GM23338 (cell line): Measurements from ENCODE around the gene MACIR. TPM values are rescaled to one million over a fixed set of nuclear protein-coding genes. Genes with fewer than 3 reads are reported as not detected.

ENCODE experiments used
- ATAC-seq: fragments of 200-7000 bp; cut with Tn5 transposase; 3 replicates; pipeline ENCODE4 v1.9.1; 2020
- DNase-seq: peaks from one replicate; pipeline ENCODE4 v3.0.0-alpha.2; 2015; ENCODE audit warnings: low spot score
- H2AFZ ChIP-seq: fragments of 200-600 bp; sonication (generic); 2 replicates; pipeline ENCODE4 v1.8.0; 2016; ENCODE audit warnings: antibody characterized with exemption, mild to moderate bottlenecking, moderate library complexity
- H3F3A ChIP-seq: fragments of 200-600 bp; sonication (generic); replicated peaks from 2 replicates; pipeline ENCODE4 v1.8.0; 2017; ENCODE audit warnings: antibody characterized with exemption, mixed run types, low read depth
- H3K27ac ChIP-seq: fragments of 200-600 bp; sonication (generic); 2 replicates; pipeline ENCODE4 v1.6.1; 2016; ENCODE audit warnings: low read depth
- H3K27me3 ChIP-seq: fragments of 200-600 bp; sonication (generic); 2 replicates; pipeline ENCODE4 v1.8.0; 2016; ENCODE audit warnings: mild to moderate bottlenecking, mixed run types, moderate library complexity; ENCODE audit not compliant: insufficient read depth
- H3K36me3 ChIP-seq: fragments of 200-600 bp; sonication (generic); 2 replicates; pipeline ENCODE4 v1.8.0; 2016; ENCODE audit warnings: mild to moderate bottlenecking; ENCODE audit not compliant: insufficient read depth
- H3K4me1 ChIP-seq: fragments of 200-600 bp; sonication (generic); 2 replicates; pipeline ENCODE4 v1.8.0; 2016; ENCODE audit warnings: mild to moderate bottlenecking, moderate library complexity; ENCODE audit not compliant: insufficient read depth
- H3K4me2 ChIP-seq: fragments of 200-600 bp; sonication (generic); 2 replicates; pipeline ENCODE4 v1.7.1; 2017; ENCODE audit warnings: mixed run types
- H3K4me3 ChIP-seq: fragments of 200-600 bp; sonication (generic); 2 replicates; pipeline ENCODE4 v1.6.1; 2016; ENCODE audit warnings: mixed run types
- H3K79me2 ChIP-seq: fragments of 200-600 bp; sonication (generic); replicated peaks from 2 replicates; pipeline ENCODE4 v1.8.0; 2017; ENCODE audit warnings: mild to moderate bottlenecking; ENCODE audit not compliant: insufficient read depth
- H3K9me2 ChIP-seq: fragments of 200-600 bp; sonication (generic); 2 replicates; pipeline ENCODE4 v1.8.0; 2017; ENCODE audit not compliant: insufficient read depth
- H4K20me1 ChIP-seq: fragments of 200-600 bp; sonication (generic); replicated peaks from 2 replicates; pipeline ENCODE4 v1.8.0; 2017; ENCODE audit warnings: mild to moderate bottlenecking; ENCODE audit not compliant: insufficient read depth
- H3K27ac Mint-ChIP-seq: 2 replicates; pipeline ENCODE4 v1.8.0; 2020; ENCODE audit warnings: inconsistent platforms, mild to moderate bottlenecking, moderate library complexity, mixed read lengths
- H3K27me3 Mint-ChIP-seq: 3 replicates; pipeline ENCODE4 v1.8.0; 2022; ENCODE audit warnings: low read depth, mild to moderate bottlenecking, moderate library complexity, mixed read lengths, inconsistent platforms; ENCODE audit not compliant: insufficient read depth, poor library complexity
- H3K36me3 Mint-ChIP-seq: 3 replicates; pipeline ENCODE4 v1.8.0; 2021; ENCODE audit warnings: low read depth, mild to moderate bottlenecking, inconsistent platforms, moderate library complexity, mixed read lengths
- H3K4me1 Mint-ChIP-seq: 3 replicates; pipeline ENCODE4 v1.8.0; 2020; ENCODE audit warnings: mild to moderate bottlenecking, inconsistent platforms, mixed read lengths
- H3K4me3 Mint-ChIP-seq: 3 replicates; pipeline ENCODE4 v1.8.0; 2021; ENCODE audit warnings: moderate library complexity, mild to moderate bottlenecking, inconsistent platforms, mixed read lengths
- H3K9me3 Mint-ChIP-seq: 3 replicates; pipeline ENCODE4 v1.8.0; 2020; ENCODE audit warnings: moderate library complexity, mild to moderate bottlenecking, inconsistent platforms, mixed read lengths
- CTCF ChIP-seq, 2 experiments: fragments of 200-600 bp in 1 of 2; sonication (generic) in 1 of 2; conservative IDR thresholded peaks; 2 replicates each; pipeline versions ENCODE4 v1.5.1 to v1.6.1; 2016 to 2017; ENCODE audit warnings: antibody characterized with exemption in 2 of 2, low read depth in 2 of 2, mild to moderate bottlenecking in 2 of 2, moderate library complexity in 1 of 2
- EZH2 ChIP-seq: fragments of 200-600 bp; sonication (generic); IDR thresholded peaks from one replicate; pipeline ENCODE4 v1.8.0; 2017; ENCODE audit warnings: antibody characterized with exemption, mild to moderate bottlenecking, low read depth; ENCODE audit not compliant: unreplicated experiment
- EZH2phosphoT487 ChIP-seq: fragments of 200-600 bp; sonication (generic); IDR thresholded peaks from one replicate; pipeline ENCODE4 v1.8.1; 2018; ENCODE audit warnings: antibody characterized with exemption; ENCODE audit not compliant: unreplicated experiment
- NANOG ChIP-seq: IDR thresholded peaks from 2 replicates; pipeline ENCODE4 v1.6.1; 2016; ENCODE audit warnings: antibody characterized with exemption, borderline replicate concordance
- POLR2AphosphoS5 ChIP-seq: IDR thresholded peaks from 2 replicates; pipeline ENCODE4 v1.6.1; 2016; ENCODE audit warnings: antibody characterized with exemption, low read depth
- polyA plus RNA-seq: library from polyadenylated mRNA; unstranded; fragments of >200 nt; fragmentation: Nextera tagmentation; extraction: Ambion mirVana; gene quantifications from 2 replicates; pipeline ENCODE4 v1.2.1, GENCODE V29; 2016
- total RNA-seq: library from RNA; depleted of rRNA; stranded (reverse); fragments of >200 nt; shearing (Covaris generic); gene quantifications from 2 replicates; pipeline ENCODE4 v1.2.3, GENCODE V29; 2014
- TF ChIP-seq, protein P1 (sequence below): IDR thresholded peaks from one replicate; pipeline ENCODE4 v1.6.1; 2018; ENCODE audit warnings: antibody characterized with exemption; ENCODE audit not compliant: unreplicated experiment

The MACIR gene
- total and polyA plus RNA-seq, 2 experiments from 2014 or later = 11.7 to 27.6 TPM

DNA sequence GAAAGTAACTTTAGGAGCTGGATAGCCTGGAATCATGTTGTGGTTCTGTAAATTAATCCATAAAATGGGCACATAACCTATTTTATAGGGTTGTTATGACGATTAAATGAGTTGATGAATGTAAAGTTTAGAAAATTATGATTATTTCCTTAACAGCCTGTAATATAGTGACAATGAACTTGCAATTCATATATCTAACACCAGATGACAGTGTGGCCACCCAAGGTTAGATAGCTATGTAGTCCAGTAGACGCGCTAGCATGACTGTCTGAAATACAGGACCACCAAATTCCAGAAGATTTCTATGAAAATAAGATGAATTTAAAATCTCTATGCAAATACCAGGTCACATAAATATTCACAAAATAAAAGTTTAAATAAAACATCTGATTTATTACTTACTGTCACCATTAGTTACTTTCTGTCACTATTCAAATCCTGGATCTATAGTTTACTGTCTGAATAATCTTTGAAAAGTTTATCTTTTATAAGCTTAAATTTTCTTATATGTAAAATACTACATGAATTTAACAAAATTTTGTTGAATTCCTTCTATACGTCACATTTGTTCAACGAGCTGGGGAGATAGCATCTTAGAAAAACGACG, 26.1 kb upstream of the MACIR start:
- peak; percentile 56 for DNase-seq
- H3K79me2 ChIP-seq = no peaks in the 10 kb centered on the region

More for the DNA sequence above, 26.1 kb upstream of the MACIR start:
- no peak overlapping the region for H2AFZ ChIP-seq
- Mint-ChIP-seq H3K4me3 (no peak overlapping the region), H3K9me3 (no peaks in the 10 kb centered on the region), H3K27me3 (no peaks in the 10 kb centered on the region), H3K27ac (no peak overlapping the region), H3K36me3 (no peaks in the 10 kb centered on the region), H3K4me1 (no peaks in the 10 kb centered on the region)
- no peak overlapping the region for H3K4me3 ChIP-seq
- no peaks in the 10 kb centered on the region for H3K9me2 ChIP-seq
- no peaks in the 10 kb centered on the region for H4K20me1 ChIP-seq
- no peak for TF ChIP-seq NANOG
- TF ChIP-seq EZH2 = no peak
- TF ChIP-seq, protein P1, sequence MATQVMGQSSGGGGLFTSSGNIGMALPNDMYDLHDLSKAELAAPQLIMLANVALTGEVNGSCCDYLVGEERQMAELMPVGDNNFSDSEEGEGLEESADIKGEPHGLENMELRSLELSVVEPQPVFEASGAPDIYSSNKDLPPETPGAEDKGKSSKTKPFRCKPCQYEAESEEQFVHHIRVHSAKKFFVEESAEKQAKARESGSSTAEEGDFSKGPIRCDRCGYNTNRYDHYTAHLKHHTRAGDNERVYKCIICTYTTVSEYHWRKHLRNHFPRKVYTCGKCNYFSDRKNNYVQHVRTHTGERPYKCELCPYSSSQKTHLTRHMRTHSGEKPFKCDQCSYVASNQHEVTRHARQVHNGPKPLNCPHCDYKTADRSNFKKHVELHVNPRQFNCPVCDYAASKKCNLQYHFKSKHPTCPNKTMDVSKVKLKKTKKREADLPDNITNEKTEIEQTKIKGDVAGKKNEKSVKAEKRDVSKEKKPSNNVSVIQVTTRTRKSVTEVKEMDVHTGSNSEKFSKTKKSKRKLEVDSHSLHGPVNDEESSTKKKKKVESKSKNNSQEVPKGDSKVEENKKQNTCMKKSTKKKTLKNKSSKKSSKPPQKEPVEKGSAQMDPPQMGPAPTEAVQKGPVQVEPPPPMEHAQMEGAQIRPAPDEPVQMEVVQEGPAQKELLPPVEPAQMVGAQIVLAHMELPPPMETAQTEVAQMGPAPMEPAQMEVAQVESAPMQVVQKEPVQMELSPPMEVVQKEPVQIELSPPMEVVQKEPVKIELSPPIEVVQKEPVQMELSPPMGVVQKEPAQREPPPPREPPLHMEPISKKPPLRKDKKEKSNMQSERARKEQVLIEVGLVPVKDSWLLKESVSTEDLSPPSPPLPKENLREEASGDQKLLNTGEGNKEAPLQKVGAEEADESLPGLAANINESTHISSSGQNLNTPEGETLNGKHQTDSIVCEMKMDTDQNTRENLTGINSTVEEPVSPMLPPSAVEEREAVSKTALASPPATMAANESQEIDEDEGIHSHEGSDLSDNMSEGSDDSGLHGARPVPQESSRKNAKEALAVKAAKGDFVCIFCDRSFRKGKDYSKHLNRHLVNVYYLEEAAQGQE = no peak
- TF ChIP-seq CTCF (conservative IDR thresholded peaks at IDR 0.05; ENCODE audit: low read depth in 2 of 2) = peak; percentile 73 to 81
- no peak for TF ChIP-seq EZH2phosphoT487
- TF ChIP-seq POLR2AphosphoS5 = no peak
- H3K27me3 ChIP-seq = no peaks in the 10 kb centered on the region
- no peaks in the 10 kb centered on the region for H3K4me1 ChIP-seq
- no peaks in the 10 kb centered on the region for H3K36me3 ChIP-seq
- no peak overlapping the region for H3K4me2 ChIP-seq
- no peaks in the 10 kb centered on the region for H3F3A ChIP-seq
- peak; percentile 71 for ATAC-seq
- H3K27ac ChIP-seq = no peak overlapping the region
